ENCODE results near the gene MAGI3.

The MAGI3 gene

DNA sequence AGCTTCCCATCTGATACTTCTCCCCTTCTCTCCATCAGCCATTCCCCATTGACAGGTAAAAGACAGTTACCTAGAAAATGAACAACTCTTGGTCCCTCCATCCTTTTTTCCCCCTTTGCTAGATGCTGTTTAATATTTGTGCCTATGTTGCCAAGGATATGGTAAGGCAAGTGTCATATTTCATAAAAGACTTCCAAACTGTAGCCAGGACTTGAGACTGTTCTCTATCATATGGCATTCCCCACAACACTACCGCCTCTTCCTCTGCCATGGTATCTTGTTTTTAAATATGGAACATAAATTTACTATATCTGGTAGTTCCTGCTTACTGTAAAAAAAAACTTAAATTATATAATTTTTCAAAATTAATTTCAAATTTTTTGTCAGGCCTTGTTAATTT lies 271.8 kb downstream of the MAGI3 start:
- TF ChIP-seq, protein P1, sequence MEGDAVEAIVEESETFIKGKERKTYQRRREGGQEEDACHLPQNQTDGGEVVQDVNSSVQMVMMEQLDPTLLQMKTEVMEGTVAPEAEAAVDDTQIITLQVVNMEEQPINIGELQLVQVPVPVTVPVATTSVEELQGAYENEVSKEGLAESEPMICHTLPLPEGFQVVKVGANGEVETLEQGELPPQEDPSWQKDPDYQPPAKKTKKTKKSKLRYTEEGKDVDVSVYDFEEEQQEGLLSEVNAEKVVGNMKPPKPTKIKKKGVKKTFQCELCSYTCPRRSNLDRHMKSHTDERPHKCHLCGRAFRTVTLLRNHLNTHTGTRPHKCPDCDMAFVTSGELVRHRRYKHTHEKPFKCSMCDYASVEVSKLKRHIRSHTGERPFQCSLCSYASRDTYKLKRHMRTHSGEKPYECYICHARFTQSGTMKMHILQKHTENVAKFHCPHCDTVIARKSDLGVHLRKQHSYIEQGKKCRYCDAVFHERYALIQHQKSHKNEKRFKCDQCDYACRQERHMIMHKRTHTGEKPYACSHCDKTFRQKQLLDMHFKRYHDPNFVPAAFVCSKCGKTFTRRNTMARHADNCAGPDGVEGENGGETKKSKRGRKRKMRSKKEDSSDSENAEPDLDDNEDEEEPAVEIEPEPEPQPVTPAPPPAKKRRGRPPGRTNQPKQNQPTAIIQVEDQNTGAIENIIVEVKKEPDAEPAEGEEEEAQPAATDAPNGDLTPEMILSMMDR (IDR thresholded peaks at IDR 0.05; ENCODE audit: low read depth, low read length): no peak
- peaks cover 28% of the 10 kb centered on the region for H3K36me3 ChIP-seq
- no peak overlapping the region for H3K4me3 ChIP-seq (ENCODE audit: low read depth, low read length)
- DNase-seq: no peak
- H3K27me3 ChIP-seq: no peaks in the 10 kb centered on the region
- no peaks in the 10 kb centered on the region for H3K9me3 ChIP-seq
- peaks cover 24% of the 10 kb centered on the region for H3K4me1 ChIP-seq

DNA sequence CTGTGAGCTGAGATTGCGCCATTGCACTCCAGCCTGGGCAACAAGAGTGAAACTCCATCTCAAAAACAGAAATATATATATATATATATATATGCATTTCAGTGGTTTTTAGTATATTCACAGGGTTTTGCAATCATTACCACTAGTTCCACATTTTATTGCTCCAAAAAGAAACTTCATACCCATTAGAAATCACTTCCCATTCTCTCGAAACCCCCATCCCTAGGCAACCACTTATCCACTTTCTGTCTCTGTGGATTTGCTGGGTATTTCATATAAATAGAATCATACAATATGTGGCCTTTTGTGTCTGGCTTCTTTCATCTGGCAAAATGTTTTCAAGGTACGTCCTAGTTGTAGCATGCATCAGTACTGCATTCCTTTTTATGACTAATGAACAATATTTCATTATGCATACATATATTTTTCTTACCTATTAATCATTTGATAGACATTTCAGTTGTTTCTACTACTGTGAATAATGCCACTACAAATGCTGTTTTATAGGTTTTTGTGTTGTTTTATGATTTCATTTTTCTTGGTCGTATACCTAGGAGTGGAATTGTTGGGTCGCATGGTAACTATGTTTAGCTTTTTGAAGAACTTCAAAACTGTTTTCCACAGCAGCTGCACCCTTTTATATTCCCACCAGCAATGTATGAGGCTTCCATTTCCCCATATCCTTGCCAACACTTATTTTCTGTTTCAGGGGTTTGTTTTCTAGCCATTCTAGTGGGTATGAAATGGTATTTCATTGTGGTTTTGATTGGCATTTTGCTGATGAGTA lies 273.0 kb downstream of the MAGI3 start:
- TF ChIP-seq, protein P1 (IDR thresholded peaks at IDR 0.05; ENCODE audit: low read depth, low read length): no peak
- Histone ChIP-seq H3K4me1 (peaks cover 18% of the 10 kb centered on the region), H3K9me3 (no peaks in the 10 kb centered on the region), H3K4me3 (ENCODE audit: low read depth, low read length) (no peak overlapping the region), H3K27me3 (no peaks in the 10 kb centered on the region), H3K36me3 (peaks cover 37% of the 10 kb centered on the region)
- DNase-seq: no peak

- peaks cover 3% of the 10 kb centered on the region; the same call in 1 of the 2 replicates for H3K4me1 ChIP-seq
- no peaks in the 10 kb centered on the region for H3K27me3 ChIP-seq
- no peak overlapping the region for H3K4me3 ChIP-seq (ENCODE audit: low read depth, low read length)
- H3K9me3 ChIP-seq: no peaks in the 10 kb centered on the region
- peaks cover 37% of the 10 kb centered on the region for H3K36me3 ChIP-seq
- no peak for DNase-seq
- TF ChIP-seq, protein P1 (IDR thresholded peaks at IDR 0.05; ENCODE audit: low read depth, low read length): no peak
Measured at GRCh38 chr1:113665071-113665470, 274.8 kb downstream of the MAGI3 start.

DNA sequence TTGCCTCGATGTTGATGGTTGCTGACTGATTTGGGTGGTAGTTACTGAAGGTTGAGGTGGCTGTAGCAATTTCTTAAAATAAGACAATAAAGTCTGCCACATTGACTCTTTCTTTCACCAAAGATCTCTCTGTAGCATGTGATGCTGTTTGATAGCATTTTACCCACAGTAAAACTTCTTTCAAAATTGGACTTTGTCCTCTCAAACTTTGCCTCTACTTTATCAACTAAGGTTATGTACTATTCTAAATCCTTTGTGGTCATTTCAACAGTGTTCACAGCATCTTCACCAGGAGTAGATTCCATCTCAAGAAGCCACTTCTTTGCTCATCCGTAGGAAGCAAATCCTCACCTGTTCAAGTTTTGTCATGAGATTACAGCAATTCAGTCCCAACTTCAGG lies 275.8 kb downstream of the MAGI3 start:
- no peaks in the 10 kb centered on the region for H3K9me3 ChIP-seq
- no peak for DNase-seq
- H3K4me3 ChIP-seq (ENCODE audit: low read depth, low read length): no peak overlapping the region
- H3K27me3 ChIP-seq: no peaks in the 10 kb centered on the region
- TF ChIP-seq, protein P1 (IDR thresholded peaks at IDR 0.05; ENCODE audit: low read depth, low read length): no peak
- H3K36me3 ChIP-seq: peaks cover 35% of the 10 kb centered on the region
- H3K4me1 ChIP-seq: peaks cover 2% of the 10 kb centered on the region; the same call in 1 of the 2 replicates

DNA sequence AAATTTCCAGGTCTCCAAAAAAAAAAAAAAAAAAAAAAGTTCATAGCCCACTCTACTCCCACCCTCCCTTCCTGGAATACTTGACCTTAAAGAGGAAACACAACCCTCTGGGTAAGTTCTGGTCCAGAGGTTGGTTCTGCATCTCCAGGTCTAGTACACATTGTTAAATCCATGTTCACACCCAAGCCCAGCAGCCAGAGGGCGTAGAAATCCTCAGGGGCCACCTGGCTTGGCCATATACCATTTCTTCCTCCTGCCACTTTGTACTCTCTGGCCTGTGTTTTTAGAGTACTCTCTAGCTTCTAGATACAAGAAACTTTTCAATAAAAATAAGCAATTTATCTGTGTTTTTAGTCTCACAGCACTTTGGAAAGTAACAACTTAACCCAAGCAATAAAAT lies 279.7 kb downstream of the MAGI3 start:
- peaks cover 4% of the 10 kb centered on the region; the same call in 1 of the 2 replicates for H3K4me1 ChIP-seq
- TF ChIP-seq, protein P1 (IDR thresholded peaks at IDR 0.05; ENCODE audit: low read depth, low read length): peak; percentile 22; the same call in 1 of the 2 replicates
- H3K4me3 ChIP-seq (ENCODE audit: low read depth, low read length): no peak overlapping the region
- H3K36me3 ChIP-seq: peaks cover 56% of the 10 kb centered on the region
- no peaks in the 10 kb centered on the region for H3K27me3 ChIP-seq
- no peaks in the 10 kb centered on the region for H3K9me3 ChIP-seq
- DNase-seq: no peak

- H3K4me1 ChIP-seq: peaks cover 8% of the 10 kb centered on the region
- H3K27me3 ChIP-seq: no peaks in the 10 kb centered on the region
- no peak for DNase-seq
- H3K4me3 ChIP-seq (ENCODE audit: low read depth, low read length): no peak overlapping the region
- peaks cover 56% of the 10 kb centered on the region for H3K36me3 ChIP-seq
- TF ChIP-seq, protein P1 (IDR thresholded peaks at IDR 0.05; ENCODE audit: low read depth, low read length): no peak
- H3K9me3 ChIP-seq: no peaks in the 10 kb centered on the region
Measured at GRCh38 chr1:113670650-113671049, 280.3 kb downstream of the MAGI3 start.
